CD14-positive monocyte (primary cell): ENCODE measurements around the gene PYGM. TPM values are rescaled to one million over a fixed set of nuclear protein-coding genes. Genes with fewer than 3 reads are reported as not detected.
A peak's percentile ranks its signal among the peaks of the same experiment; 100 is the strongest.

Source experiments
- DNase-seq, 3 donors: peaks; one replicate each; pipeline ENCODE4 v3.0.0-alpha.2; 2011 to 2022
- H2AFZ ChIP-seq: 2 replicates; pipeline ENCODE4 v1.6.0; 2012; ENCODE audit warnings: mild to moderate bottlenecking, low read depth, low read length, inconsistent platforms; ENCODE audit not compliant: insufficient read depth, poor library complexity, severe bottlenecking
- H3K27ac ChIP-seq, 2 donors: 1 replicate in 1 of 2; 2 replicates in 1 of 2; pipeline ENCODE4 v1.5.1; 2012 to 2013; ENCODE audit warnings: low read length in 2 of 2, control low read depth in 1 of 2, inconsistent platforms in 1 of 2, low read depth in 1 of 2, mild to moderate bottlenecking in 1 of 2
- H3K27me3 ChIP-seq, 2 donors: one replicate each; pipeline versions ENCODE4 v1.6.0 to v1.6.1; 2011 to 2013; ENCODE audit warnings: low read length in 2 of 2; ENCODE audit not compliant: control insufficient read depth in 2 of 2, insufficient read depth in 2 of 2
- H3K36me3 ChIP-seq, 2 donors: replicated peaks in 1 of 2; 1 replicate in 1 of 2; 2 replicates in 1 of 2; pipeline versions ENCODE4 v1.5.1 to v1.6.1; 2012 to 2013; ENCODE audit warnings: low read length in 2 of 2, control low read depth in 1 of 2, inconsistent platforms in 1 of 2, mild to moderate bottlenecking in 1 of 2; ENCODE audit not compliant: insufficient read depth in 2 of 2, control insufficient read depth in 1 of 2
- H3K4me1 ChIP-seq, 2 donors: 1 replicate in 1 of 2; 2 replicates in 1 of 2; pipeline versions ENCODE4 v1.5.1 to v1.6.1; 2012 to 2013; ENCODE audit warnings: low read length in 2 of 2, control low read depth in 1 of 2, inconsistent platforms in 1 of 2, mild to moderate bottlenecking in 1 of 2, moderate library complexity in 1 of 2; ENCODE audit not compliant: insufficient read depth in 2 of 2, control insufficient read depth in 1 of 2
- H3K4me2 ChIP-seq: replicated peaks from 2 replicates; pipeline ENCODE3; 2012; ENCODE audit warnings: low read length, moderate library complexity, mild to moderate bottlenecking; ENCODE audit not compliant: poor library complexity, severe bottlenecking; ENCODE audit errors: extremely low read depth
- H3K4me3 ChIP-seq, 3 experiments: fragments of 200-600 bp in 1 of 3; sonication (generic) in 1 of 3; replicated peaks in 1 of 3; 1 replicate in 2 of 3; 2 replicates in 1 of 3; pipeline ENCODE4 v1.5.1; 2011 to 2013; ENCODE audit warnings: low read length in 3 of 3, mild to moderate bottlenecking in 3 of 3, control low read depth in 2 of 3, low read depth in 2 of 3, inconsistent platforms in 1 of 3, moderate library complexity in 1 of 3
- H3K79me2 ChIP-seq: 2 replicates; pipeline ENCODE4 v1.6.0; 2012; ENCODE audit warnings: mild to moderate bottlenecking, control low read depth, inconsistent platforms, low read length, moderate library complexity; ENCODE audit not compliant: insufficient read depth
- H3K9ac ChIP-seq: 2 replicates; pipeline ENCODE4 v1.6.0; 2017; ENCODE audit warnings: low read length, mild to moderate bottlenecking; ENCODE audit not compliant: insufficient read depth, poor library complexity, severe bottlenecking
- H3K9me3 ChIP-seq, 2 donors: replicated peaks in 1 of 2; 1 replicate in 1 of 2; 2 replicates in 1 of 2; pipeline versions ENCODE4 v1.5.1 to v1.6.1; 2012 to 2013; ENCODE audit warnings: low read length in 2 of 2, control low read depth in 1 of 2; ENCODE audit not compliant: control insufficient read depth in 1 of 2, insufficient read depth in 1 of 2
- H4K20me1 ChIP-seq: 2 replicates; pipeline ENCODE4 v1.6.0; 2012; ENCODE audit warnings: mild to moderate bottlenecking, low read length, control low read depth, moderate library complexity; ENCODE audit not compliant: insufficient read depth
- H3K27ac Mint-ChIP-seq, 7 donors: one replicate each; pipeline ENCODE4 v1.8.0; 2020; ENCODE audit warnings: mild to moderate bottlenecking in 7 of 7, mixed read lengths in 7 of 7, moderate library complexity in 6 of 7, inconsistent platforms in 2 of 7
- H3K27me3 Mint-ChIP-seq, 3 donors: one replicate each; pipeline ENCODE4 v1.8.0; 2021 to 2022; ENCODE audit warnings: low read depth in 3 of 3, mild to moderate bottlenecking in 3 of 3, mixed read lengths in 3 of 3, moderate library complexity in 3 of 3, inconsistent platforms in 1 of 3
- H3K36me3 Mint-ChIP-seq, 2 donors: one replicate each; pipeline ENCODE4 v1.8.0; 2020; ENCODE audit warnings: mixed read lengths in 2 of 2, inconsistent platforms in 1 of 2, mild to moderate bottlenecking in 1 of 2
- H3K4me1 Mint-ChIP-seq: one replicate; pipeline ENCODE4 v1.8.0; 2020; ENCODE audit warnings: mild to moderate bottlenecking, mixed read lengths
- H3K4me3 Mint-ChIP-seq, 2 donors: one replicate each; pipeline ENCODE4 v1.8.0; 2020; ENCODE audit warnings: mild to moderate bottlenecking in 2 of 2, mixed read lengths in 2 of 2, moderate library complexity in 1 of 2
- H3K9me3 Mint-ChIP-seq, 7 donors: one replicate each; pipeline ENCODE4 v1.8.0; 2020 to 2022; ENCODE audit warnings: mixed read lengths in 7 of 7, mild to moderate bottlenecking in 6 of 7, moderate library complexity in 6 of 7, inconsistent platforms in 2 of 7
- WGBS: methylation state at CpG from one replicate; pipeline ENCODE4 v1.1.5; 2013; ENCODE audit warnings: missing lambda C conversion rate; ENCODE audit not compliant: insufficient coverage; 5-methylcytosine and 5-hydroxymethylcytosine counted together
- intact Hi-C, 2 donors: fragments of 100-400 bp; cut with micrococcal nuclease; formaldehyde crosslinking; loops; one replicate each; pipeline versions ENCODE4 v1.15.0 to v1.15.1; 2023
- polyA plus RNA-seq, 3 donors: library from polyadenylated mRNA; depleted of rRNA in 1 of 3; unstranded in 2 of 3; stranded (reverse) in 1 of 3; fragments of 300-500 nt in 2 of 3; fragments of >200 nt in 1 of 3; fragmentation: Illumina TruSeq in 2 of 3; gene quantifications; 1 replicate in 2 of 3; 2 replicates in 1 of 3; pipeline ENCODE4 v1.2.3, GENCODE V29; 2012 to 2021
- TF ChIP-seq, protein P1 (sequence below): fragments of 200-600 bp; IDR thresholded peaks from one replicate; pipeline ENCODE4 v1.8.0; 2022; ENCODE audit warnings: antibody characterized with exemption, mild to moderate bottlenecking

Gene PYGM
- polyA plus RNA-seq, 3 donors: 0.05 to 1.8 TPM; not detected in 1

DNA sequence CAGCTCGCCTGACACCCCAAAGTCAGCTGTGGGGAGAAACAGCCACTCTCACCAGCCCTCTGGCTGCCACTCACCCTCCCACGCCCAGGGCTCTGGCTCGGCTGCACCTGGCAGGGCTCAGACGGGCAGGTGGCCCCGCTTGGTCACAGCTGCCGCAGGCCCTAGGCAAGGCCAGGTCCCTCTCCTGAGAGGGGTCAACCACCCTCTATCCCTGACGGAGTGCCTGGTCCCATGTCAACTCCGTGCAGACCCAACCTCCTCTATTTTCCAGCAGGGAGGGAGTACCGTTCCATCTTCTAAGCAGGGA is 41.3 kb upstream of the PYGM start:
- H3K4me2 ChIP-seq: peak overlapping the region; percentile 86
- Mint-ChIP-seq H3K4me3 (peak overlapping the region in 1 of 2 donors; percentile 82), H3K9me3 (peaks cover 0 to 3% (median 0%) of the 10 kb centered on the region in 7 donors), H3K27me3 (peaks cover 0 to 3% (median 0%) of the 10 kb centered on the region in 3 donors), H3K36me3 (peaks cover 25 to 44% of the 10 kb centered on the region in 2 donors), H3K4me1 (peaks cover 50% of the 10 kb centered on the region), H3K27ac (peak overlapping the region in 3 of 7 donors; percentile 12 to 46 (median 33))
- peak overlapping the region; percentile 25 to 41 for H3K27ac ChIP-seq
- peaks cover 5% of the 10 kb centered on the region for H4K20me1 ChIP-seq
- intact Hi-C loops: no loop called here
- no peaks in the 10 kb centered on the region for H3K9me3 ChIP-seq
- peaks cover 25 to 49% of the 10 kb centered on the region in 2 donors for H3K36me3 ChIP-seq
- 64% methylated on average over 7 of the region's 9 CpGs for WGBS
- no peak for DNase-seq
- H3K27me3 ChIP-seq: no peaks in the 10 kb centered on the region
- peaks cover 29 to 42% of the 10 kb centered on the region in 2 donors for H3K4me1 ChIP-seq
- H3K79me2 ChIP-seq: peaks cover 6% of the 10 kb centered on the region
- H3K4me3 ChIP-seq: peak overlapping the region in 1 of 3 experiments; percentile 94
- TF ChIP-seq, protein P1, sequence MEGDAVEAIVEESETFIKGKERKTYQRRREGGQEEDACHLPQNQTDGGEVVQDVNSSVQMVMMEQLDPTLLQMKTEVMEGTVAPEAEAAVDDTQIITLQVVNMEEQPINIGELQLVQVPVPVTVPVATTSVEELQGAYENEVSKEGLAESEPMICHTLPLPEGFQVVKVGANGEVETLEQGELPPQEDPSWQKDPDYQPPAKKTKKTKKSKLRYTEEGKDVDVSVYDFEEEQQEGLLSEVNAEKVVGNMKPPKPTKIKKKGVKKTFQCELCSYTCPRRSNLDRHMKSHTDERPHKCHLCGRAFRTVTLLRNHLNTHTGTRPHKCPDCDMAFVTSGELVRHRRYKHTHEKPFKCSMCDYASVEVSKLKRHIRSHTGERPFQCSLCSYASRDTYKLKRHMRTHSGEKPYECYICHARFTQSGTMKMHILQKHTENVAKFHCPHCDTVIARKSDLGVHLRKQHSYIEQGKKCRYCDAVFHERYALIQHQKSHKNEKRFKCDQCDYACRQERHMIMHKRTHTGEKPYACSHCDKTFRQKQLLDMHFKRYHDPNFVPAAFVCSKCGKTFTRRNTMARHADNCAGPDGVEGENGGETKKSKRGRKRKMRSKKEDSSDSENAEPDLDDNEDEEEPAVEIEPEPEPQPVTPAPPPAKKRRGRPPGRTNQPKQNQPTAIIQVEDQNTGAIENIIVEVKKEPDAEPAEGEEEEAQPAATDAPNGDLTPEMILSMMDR: no peak
- H3K9ac ChIP-seq: peak overlapping the region; percentile 43
- H2AFZ ChIP-seq: no peak overlapping the region

DNA sequence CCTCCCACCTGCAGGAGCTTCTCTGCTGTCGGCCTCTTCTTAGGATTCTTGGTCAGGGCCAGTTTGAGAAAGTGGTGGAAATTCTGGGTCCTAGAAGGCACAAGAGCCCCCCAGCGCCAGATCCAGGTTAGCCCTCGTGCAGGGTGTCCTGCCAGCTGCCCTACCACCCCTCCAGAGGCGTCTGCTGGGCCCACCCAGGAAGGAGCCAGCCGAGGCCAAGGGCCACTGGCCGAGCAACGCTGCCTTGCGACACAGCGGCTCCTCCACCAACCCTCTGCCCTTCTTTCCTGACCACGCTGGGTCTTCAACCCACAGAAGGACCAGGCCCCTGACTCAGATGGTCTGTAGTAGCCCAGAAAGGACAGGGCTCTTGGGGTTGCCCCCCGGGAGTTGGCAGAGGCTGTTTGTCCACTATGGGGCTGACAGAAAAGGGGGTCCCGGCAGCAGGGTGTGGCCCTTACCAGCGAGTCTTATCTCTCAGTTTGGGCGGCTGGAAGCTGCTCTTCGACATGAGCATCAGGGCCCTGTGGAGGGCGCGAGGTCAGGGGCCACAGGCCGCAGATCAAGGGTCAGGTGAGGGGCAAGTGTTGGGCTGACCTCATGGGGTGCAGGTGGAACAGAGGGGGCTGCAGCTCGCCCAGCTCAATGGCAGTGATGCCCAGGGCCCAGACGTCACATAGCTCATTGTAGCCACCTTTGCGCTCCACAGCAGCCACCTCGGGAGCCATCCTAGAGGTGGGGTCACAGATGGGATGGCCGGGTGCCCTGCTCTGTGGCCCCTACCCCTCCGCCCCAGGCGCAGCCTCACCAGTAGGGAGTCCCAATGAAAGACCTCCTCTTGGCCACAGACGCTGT is 40.8 kb upstream of the PYGM start:
- Histone ChIP-seq H3K4me1 (peaks cover 29 to 42% of the 10 kb centered on the region in 2 donors), H4K20me1 (peaks cover 5% of the 10 kb centered on the region), H3K79me2 (peaks cover 6% of the 10 kb centered on the region), H2AFZ (no peak overlapping the region), H3K27ac (peak overlapping the region in 1 of 2 donors; percentile 41), H3K36me3 (peaks cover 29 to 49% of the 10 kb centered on the region in 2 donors), H3K4me3 (peak overlapping the region in 1 of 3 experiments; percentile 94), H3K27me3 (no peaks in the 10 kb centered on the region), H3K9ac (peak overlapping the region; percentile 4), H3K4me2 (no peak overlapping the region), H3K9me3 (no peaks in the 10 kb centered on the region)
- peak in 1 of 3 donors; percentile 6 for DNase-seq
- Mint-ChIP-seq H3K27me3 (peaks cover 0 to 3% (median 2%) of the 10 kb centered on the region in 3 donors), H3K4me1 (peaks cover 50% of the 10 kb centered on the region), H3K36me3 (peaks cover 26 to 44% of the 10 kb centered on the region in 2 donors), H3K9me3 (peaks cover 0 to 3% (median 0%) of the 10 kb centered on the region in 7 donors), H3K4me3 (no peak overlapping the region), H3K27ac (peak overlapping the region in 5 of 7 donors; percentile 12 to 80 (median 57))
- intact Hi-C loops: no loop called here
- TF ChIP-seq, protein P1: no peak
- 59% methylated on average over 26 of the region's 26 CpGs for WGBS
